Measurements from ENCODE around the gene HMX1.

DNA sequence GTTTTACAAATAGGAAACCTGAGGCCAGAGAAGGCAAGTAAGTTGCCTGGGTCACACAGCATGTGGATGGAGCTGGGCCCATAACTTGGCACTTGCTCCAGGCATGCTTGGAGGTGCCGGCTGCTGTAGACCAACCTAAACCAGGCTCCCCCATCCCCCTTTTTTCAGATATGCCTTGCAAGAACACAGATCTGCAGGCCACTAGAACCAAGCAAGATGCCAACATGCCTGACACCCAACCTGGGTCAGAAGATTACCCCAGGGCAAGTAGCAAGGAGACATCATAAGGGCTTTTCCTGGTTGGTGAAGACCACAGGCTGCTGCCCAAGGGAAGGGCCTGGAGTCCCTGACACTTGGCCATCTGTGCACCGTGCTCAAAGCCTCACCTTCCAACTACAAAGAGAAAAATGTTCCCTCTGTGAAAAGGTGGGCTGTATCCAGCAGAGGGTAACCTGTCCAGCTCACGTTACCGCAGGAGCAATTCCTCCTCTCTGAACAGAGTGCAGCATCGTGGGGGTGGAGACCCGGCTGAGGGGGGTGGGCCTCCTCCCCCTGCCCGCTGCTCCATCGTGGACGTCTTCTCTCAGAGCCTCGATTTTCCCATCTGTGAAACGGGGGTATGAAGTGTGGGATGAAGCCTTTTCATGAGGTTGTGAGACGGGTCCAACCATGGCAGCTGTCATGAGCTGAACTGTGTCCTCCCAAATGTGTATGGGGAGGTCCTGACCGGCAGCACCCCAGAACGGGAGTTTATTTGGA lies 23.0 kb downstream of the HMX1 start:
- TF ChIP-seq GATA2 (IDR thresholded peaks at IDR 0.05; ENCODE audit: low read depth, low read length), result no peak
- TF ChIP-seq GATA3 (IDR thresholded peaks at IDR 0.05; ENCODE audit: low read depth, low read length), result no peak

Measured in SH-SY5Y (cell line).